A204.1 (cell line): Measurements from ENCODE around the gene KCTD16.

Source experiments
- FAIRE-seq: peaks from 2 replicates; lab custom pipeline; 2012; peaks lifted over from hg19 to GRCh38; lab: Jason Lieb, UNC

The KCTD16 gene

DNA sequence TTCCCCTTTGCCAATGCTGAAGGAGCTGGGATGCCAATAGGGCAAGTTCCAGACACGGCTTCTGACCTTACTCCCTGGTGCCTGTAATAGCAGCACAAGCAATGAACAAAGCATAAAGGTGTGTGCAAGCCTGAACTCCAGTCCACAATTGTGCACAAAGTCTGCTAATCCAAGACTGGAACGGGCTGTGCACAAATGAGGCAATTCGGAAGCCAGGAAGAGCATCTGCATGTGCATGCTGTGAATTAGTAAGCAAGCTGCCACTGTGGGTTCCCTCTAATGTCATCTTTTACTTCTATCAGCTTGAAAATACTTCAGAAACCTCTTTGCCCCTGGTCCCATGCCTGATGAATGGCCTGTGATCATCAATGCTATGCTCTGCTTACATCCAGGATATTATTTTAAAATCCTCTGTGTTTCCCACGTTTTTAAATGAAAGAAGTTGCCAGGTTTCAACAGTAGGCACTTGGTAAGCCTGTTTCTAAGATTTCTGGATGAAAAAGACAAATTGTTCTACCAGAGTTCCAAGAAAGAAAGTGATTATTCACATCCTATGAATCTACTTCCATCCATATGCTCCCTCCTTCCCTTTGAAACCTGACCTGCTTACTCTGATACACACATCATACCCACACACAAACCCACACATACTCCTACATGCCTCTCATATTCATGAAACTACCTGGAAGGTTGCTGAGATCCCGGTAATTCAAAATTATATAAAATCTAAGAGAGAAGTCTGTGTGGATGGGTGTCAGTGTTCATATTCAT, 165.7 kb downstream of the KCTD16 start:
- no peak for FAIRE-seq

DNA sequence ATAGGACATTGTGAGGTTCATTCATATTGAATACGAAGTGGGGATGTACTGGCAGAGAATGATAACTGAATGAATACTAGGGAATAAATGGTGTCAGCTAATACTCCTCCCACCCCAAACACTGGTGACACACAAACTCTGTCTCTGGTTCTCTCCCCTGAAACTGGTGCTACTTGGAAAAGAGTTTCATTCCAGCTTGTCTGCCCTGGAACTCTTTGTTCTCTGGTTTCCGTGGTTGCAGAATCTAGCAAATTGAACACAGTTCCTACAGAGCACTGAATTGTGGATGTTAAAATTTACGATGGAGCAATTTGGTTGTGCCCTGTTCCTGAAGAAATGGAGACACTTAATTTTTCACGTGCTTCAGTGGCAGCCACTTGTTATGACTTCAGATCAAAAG, 181.7 kb downstream of the KCTD16 start:
- FAIRE-seq: no peak

DNA sequence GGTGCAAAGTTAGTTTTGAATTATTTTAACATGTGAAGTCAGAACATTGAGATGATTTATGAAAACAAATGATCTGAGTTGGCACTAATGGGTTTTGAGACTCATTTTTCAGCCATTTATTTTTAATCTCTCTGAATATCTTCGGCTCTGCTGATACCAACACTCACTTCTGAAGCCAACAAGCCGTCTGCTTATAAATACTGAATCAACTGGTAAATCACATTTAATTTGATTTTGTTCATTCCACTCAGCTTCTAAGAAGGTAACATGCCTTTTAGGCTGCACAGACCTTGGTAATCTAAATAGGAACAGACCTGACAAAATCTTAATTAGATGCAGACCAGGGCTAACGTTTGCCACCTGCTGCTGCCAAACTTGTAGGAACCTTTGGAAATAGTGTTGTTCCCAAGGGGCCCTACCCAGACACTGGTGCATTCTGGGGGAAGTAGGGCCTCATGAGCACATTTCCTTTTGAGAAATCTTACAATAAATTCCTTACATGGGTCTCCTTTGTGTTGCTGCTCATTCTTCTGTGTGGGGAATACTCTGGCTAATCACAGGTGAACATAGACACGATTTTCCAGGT, 182.2 kb downstream of the KCTD16 start:
- no peak for FAIRE-seq

DNA sequence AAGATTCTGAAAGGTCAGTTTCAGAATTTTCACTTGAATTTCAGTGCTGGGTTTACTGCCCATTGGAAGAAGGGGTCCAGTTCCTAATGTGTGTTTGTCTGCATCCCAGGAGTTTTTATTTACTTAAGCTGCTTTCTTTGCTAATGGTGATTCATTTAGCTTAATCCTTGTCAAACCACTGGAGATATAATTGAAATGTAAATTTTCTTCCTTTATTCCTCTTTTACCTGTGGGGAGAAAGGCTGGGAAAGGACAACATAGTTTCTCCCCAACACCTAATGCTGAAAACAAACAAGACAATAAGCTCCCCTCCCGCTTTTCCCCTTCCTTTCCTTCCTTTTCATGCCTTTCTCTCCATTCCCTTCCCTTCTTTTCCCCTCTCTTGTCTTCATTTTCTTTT, 185.8 kb downstream of the KCTD16 start:
- FAIRE-seq: no peak

DNA sequence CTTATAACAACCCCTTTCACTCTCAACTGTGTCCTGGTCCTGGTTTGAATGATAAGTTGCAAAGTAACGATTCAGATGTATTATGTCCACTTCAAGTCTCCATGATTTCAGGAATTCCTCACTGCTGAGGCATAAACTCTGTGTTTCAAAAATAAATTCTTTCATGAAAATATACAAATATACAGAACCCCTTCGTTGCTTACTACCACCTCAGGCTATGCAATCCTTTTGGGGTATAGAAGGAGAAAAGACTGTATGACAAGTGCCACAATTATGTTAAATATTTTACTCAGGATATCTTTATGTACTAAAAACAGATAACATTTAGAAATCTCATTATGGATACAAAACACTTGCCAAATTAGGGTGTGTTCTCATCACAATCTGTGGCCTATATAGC, 190.7 kb downstream of the KCTD16 start:
- no peak for FAIRE-seq

DNA sequence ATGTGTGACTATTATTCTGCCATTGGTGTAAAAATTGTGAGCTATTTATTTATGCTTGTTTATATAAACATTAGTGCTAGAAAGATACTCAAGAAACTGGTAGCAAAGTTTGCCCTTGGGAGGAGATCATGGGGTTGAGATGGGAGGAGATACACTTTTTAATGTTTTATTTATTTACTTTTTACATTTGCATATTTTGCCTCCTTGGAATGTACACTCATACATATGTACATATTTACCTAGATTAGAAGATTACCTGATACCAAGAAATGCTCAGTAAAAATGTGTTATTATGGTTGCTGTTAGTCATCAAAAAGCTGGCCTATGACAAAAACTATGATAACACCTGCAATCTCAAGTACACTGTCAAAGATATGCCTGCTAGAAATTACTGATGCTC, 195.2 kb downstream of the KCTD16 start:
- FAIRE-seq: no peak

DNA sequence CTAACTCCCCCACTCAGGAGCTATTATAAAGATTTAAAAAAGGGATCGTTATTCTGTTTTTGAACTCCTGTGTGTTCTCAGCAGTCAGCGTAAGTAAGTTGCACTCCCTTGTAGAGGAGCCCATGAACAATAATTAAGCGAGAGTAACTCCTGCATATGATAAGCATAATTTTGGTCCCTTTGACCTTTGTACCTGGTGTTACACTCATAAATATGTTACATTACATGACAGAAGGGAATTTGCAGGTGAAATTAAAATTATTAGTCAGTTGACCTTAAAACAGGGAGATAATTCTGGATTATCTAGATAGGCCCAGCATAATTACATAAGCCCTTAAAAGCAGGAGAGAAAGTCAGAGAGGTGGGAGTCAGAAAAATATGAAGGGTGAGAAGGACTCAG, 197.3 kb downstream of the KCTD16 start:
- FAIRE-seq: no peak

DNA sequence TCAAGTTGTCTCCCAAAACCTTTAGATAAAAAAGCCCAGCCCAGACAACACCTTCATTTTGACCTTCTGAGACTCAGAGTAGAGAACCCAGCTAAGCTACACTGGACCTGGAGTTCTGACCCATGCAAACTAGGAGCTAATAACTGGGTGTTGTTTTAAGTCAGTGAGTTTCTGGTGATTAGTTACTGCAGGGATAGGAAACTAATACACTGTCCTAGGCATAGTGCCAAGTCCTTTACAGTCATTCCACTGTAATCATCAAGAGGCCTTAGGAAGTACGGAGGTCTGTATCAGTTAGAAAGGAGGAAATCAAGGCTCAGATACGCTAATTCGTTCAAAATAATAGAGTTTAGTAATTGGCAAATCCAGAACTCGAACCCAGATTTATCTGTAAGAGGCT, 197.9 kb downstream of the KCTD16 start:
- FAIRE-seq: no peak

DNA sequence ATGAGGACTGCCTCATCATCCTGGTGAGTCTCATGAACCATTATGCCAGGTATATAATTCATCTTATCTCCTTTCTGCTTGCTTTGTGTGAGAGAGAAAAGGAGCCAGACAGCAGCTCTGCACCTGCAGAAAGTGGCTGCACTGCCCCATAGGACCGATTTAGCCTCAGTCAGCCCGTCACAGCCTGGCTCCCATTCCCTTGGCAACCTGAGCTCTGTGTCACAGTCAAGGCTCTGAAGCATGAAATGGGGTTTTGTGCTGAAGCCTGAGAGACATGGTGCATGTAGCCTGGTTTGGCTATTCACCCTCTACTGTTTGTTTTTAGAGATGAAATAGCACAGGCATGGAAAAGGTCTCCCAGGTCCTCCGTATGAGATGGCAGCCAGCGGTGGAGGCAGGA, 198.3 kb downstream of the KCTD16 start:
- no peak for FAIRE-seq

DNA sequence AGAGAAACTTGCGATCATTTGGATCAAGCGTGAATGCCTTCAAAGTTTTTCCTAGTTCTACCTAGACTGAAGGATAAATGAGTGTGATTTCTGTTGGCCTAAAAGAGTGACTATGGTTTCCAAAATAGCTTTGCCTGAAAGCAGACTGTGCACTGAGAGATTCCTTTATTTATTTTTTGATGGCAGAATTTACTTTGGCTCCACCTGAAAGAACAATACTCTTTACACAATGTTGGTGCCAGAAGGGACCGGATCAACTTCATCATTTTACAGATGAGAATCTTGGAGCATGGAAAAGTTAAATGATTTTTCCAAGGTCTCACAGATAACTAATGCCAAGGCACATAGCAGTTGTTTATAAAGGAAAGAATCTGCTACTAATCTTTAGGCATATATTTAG, 199.6 kb downstream of the KCTD16 start:
- no peak for FAIRE-seq

DNA sequence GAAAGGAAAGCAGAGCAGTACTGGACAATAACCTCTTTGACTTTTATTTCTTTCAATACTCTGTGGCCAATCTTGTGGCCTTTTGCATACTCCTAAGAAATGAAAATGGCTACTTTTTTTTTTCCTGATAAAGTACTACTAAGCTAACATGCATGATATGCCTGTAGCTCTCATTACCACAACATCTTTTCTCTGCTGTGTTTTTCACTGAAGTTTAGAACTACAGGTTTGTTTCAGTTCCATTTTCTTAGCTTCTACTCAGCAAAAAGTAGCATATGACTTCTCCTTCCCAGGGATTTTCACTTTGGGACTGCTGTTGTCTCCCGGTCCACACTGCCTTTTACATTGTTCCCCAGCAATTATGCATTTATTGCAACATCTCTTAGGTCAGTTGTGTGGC, 204.0 kb downstream of the KCTD16 start:
- no peak for FAIRE-seq

DNA sequence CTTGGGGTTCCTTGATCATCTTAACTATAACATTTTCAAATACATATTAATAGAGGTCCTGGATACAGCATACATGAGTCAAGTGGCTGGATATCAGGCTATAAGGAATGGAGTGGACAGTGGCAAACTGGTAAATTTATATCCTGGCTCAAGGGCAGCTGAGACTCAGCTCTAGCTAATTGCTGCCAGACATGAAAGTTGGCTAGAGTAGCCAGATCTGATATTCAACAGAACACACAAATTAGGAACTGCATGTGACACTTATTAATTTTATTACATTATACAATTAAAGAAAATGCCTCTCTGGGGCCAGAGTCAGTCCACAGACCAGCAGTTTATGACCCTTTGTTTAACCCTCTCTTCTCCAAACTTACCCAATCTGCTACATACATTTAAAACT, 206.5 kb downstream of the KCTD16 start:
- no peak for FAIRE-seq

DNA sequence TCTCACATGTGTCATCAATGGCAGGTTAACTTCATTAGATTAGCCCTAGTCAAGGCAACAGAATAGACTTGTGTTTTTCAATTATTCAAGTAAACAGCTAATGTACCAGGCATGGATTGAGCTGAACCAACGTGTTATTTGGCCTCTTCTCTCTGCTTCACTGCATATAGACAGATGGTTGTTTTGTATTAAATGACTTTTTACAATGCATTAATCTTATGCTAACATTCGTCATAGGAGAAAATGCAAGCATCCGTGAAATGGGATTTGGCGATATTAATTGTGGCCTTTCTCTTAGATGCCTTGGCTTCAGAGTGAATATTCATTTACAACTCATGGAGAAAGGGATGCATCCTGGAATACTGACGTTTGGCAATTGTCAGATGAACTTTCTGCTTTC, 208.0 kb downstream of the KCTD16 start:
- FAIRE-seq: no peak

DNA sequence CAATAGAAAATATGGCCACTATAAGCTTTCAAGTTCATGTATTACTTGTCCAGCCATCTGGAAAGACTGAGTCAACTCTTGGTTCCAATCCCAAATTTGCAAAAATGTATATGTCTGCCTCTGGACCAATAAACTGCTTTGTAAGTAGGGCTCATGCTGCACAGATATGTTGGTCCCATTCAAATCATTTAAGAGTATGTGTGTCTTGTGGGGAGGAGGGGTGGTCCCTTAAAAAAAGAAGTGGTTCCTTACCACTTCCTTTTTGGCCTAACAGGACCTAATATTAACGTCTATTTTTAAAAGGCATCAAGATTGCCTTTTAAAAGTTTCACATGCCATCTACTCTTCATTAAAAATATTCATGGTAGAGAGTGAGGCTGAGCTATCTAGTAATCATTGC, 214.9 kb downstream of the KCTD16 start:
- FAIRE-seq: no peak

DNA sequence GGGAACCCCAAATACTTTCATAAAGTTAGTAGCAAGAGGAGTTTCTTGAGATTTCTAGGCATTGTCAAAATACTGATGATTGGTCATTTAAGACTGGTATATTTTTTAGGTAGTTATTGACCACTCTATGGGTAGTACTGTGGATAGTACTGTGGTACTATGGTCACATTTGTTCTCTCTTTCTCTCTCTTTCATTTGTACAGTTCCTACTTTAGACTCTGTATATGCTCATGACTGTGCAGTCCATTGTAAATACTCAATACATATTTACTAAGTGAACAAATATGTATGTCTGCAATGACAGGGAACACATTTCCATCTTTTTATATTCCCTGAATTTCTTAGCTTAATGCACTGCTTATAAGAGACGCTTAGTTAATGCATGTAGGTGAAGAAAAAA, 215.6 kb downstream of the KCTD16 start:
- no peak for FAIRE-seq

DNA sequence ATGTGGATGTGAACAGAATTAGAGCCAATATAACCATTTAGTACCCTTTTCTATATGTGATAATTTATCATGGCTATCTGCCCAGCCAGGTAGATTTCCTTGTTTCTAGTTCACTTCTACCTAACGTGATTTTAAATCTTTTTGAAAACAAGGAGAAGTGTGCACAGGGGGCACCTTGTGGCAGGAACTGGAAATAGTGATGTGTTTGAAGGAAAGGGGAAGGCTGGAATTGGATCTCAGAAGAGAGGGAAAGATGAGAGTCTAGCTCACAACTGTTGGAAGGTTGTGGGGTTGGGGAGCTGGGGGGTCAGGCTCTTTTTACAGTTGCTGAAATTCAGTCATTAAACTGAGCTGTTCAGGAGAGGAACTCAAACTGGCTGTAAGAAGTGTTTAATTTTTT, 219.5 kb downstream of the KCTD16 start:
- FAIRE-seq: no peak

DNA sequence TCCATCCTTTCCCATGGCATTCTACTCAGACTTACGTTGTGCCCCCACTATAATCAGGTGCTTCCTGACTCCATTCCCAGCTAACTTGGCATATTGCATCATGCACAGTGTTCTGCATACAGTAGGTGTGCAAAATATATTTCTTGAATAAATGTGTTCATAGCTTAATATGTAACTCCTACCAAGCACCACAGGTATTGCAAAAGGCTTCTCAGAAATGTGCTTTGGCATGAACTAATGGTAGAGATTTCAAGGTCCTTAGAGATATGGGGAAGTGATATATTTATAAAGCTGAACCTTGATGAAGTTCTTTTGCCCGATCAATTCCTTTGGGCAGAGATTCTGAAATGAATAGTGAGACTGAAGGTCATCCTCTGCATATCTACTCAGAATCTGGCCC, 220.4 kb downstream of the KCTD16 start:
- no peak for FAIRE-seq

DNA sequence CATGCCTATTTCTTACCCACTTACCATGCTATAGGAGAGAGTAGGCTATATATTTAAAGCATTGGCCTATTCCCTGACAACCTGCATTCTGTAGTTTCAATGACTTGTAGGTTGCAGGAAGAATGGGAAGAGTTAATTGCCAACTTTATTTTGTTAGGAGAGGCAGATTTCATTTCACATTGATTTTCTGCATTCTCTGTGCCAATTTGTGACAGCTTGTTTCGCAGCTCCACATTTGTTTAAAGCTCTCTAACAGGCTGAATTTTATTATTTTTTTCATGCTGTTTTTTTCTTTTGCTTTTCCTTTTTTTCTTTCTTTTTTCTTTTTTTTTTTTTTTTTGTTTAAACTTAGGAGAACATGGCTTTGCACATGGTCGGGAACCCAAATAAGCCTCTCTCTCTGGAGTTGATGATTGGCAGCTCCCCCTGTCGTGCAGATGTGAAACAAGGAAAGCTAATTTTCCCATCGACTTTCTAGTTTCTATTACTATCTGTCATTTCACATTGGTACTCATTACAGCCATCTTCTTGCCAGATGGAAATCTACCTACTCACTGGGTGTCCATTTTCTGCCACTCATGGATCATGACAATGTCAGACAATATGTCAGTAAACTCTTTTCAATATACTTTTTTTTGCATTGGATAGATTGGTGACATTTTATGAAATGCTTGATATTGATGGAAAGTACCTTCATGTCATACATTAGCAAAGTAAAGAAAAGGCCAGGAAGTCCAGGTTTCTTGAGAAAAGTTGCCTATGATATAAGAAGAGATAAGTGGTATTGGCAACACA, 223.2 kb downstream of the KCTD16 start:
- FAIRE-seq: no peak

DNA sequence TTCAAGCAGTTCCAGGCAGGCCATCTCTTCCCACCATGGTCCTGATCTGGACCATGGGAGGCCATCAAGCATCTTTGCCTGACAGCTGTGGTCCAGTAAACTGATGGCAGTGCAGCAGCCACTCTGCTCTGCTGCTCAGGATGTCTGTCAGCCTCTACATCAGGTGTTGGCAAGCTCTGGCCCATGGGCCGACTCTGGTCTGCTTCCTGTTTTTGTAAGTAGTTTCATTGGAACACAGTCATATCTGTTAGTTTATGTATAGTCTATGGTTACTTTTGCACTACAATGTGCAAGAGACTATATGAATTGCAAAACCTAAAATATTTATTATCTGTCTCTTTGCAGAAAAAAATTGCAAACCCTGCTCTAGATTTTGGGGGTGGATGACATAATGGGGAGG, 225.0 kb downstream of the KCTD16 start:
- FAIRE-seq: no peak

DNA sequence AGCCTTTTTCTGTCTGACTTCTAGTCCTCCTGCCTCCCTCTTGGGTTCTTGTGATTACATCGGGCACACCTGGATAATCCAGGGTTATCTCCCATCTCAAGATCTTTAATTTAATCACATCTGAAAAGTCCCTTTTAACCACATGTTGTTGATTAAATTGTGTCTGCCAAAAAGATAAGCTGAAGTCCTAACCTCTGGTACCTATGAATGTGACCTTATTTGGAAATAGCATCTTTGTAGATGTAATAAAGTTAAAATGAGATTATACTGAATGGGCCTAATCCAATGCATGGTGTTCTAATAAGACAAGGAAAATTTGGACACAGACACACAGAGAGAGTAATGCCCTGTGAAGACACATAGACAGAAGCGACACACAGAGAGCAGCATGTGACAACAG, 232.4 kb downstream of the KCTD16 start:
- no peak for FAIRE-seq

DNA sequence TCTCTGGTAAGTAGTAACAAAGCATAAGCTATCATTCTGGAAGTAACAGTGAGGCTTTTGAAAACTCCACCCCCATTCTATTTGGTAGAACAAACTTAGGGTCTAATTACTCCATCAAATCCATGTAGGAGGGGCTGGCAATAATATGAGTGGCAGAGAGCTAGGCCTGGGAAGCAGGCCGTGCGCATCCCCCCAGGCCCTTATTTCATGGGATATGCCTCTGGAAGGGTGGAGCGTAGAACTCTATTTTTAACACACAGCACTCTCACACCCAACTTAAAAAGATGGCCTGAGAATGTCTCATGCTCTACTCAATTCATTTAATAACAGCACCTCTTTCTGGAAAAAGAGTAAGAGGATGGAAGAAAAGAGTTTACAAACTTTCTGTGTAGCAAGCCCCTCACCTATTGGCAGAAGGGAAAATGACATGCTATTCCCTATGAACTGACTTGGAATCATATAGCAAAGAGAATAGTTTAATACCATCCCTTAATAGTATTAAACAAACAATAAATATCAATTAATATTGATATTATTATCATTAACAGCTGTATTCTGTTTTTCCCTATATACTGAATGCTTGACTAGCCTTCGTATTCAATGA, 233.2 kb downstream of the KCTD16 start:
- no peak for FAIRE-seq

DNA sequence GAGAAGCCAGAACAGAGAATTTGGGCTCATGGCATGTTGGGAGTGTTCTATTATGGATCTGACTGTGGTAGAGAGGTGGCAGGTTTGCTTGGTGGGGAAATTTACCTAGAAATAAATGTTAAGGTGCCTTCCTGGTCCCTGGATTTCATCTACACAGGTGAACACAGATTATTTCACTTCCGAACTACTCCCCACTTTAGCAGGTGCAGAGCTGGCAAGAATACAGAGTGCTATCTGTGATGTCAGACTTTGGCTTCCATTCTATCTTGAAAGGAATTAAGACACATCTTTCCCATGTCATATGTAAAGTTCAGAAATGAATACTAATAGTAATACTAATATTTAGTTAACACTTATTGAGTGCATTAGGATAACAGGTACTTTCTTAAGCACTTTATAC, 234.0 kb downstream of the KCTD16 start:
- no peak for FAIRE-seq

DNA sequence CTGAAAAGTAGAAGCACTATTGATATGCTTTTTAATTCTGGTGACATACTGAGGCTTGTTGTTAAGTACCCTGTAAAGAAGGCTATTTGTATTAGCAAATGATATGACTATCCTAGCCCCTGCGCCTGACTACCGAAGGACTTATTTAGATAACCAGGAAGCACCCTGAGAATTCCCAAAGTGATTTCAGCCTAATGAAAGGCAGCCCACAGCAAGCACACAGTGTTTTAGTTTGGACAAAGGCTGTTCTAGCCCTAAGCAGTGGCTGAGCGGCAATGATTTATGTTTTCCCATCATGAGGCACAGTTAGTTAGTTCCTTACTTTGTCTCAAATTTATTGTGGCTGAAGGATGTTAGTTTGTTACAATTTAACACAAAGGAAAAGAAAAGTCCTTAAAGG, 235.3 kb downstream of the KCTD16 start:
- no peak for FAIRE-seq
